HG03571 (cell line): Measurements from ENCODE around the gene FRAS1.
"Not testable (repeated sequence)": the region's sequence is repeated elsewhere in the genome, so short reads cannot be mapped to it uniquely, and the experiment has no call there.

Experiments used
- ATAC-seq: cut with Tn5 transposase; IDR thresholded peaks from one replicate; pipeline ENCODE4 v1.9.1; 2021; ENCODE audit not compliant: unreplicated experiment

Gene FRAS1

DNA sequence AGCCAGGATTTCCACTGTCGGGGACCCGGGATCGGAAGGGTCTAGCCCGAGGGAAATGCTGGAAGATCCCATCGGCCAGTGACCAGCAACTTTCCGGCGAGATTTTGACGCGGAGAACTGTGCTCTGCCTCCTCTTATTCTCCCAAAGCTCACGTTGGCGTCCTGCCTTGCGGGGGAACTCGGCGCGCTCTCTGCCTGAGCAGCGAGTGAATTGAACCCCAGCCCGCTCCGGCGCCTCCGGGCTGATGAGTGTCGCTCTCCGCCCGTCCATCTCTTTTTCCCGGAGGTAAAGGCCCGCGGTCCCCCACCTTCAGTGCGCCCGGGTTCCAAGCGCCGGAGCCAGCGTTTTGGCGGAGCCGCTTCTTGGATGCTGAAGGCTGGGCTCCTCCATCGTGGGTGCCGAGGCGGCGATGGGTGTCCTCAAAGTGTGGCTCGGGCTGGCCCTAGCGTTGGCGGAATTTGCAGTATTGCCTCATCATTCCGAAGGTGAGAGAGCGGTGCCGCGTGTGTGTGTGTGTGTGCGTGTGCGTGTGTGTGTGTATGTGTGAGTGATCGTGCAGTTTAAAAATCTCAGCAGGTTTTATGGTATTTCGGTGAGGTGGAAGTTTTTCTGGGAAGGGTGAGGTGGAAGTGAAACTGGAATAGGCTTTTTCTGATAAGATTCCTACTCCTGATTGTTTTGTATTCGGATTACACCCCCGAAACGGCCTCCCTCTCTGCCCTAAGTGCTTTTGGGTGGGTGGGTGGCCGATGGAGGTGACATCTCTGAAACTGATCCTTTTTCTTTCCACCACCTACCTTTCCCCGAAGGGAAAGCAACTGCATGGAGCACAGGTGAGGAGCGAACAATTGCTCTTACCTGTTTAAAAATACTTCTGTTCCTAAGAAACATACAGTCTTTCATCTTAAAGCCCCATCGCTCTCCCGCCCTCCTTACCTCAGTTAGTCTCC lies 752 bp downstream of the FRAS1 start:
- peak; percentile 28 for ATAC-seq

- no peak for ATAC-seq
Measured at GRCh38 chr4:78058591-78059523, 1.7 kb downstream of the FRAS1 start.

DNA sequence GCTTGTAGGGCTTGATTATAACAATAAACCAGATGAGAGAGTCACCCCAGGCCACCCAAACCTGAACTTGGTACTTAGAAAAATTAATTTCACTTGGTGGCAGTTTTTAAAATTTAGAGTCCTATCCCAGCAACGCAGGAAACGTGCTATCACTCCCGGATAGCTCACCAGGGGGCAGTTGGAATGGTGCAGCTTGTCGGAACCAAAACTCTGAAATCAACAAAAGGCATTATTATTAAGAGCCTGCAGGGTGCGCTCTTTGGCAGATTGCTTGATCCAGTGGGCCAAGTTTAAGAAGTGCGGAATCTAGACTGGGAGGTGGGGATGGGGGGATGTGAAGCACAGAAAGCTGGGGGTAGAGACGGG lies 2.4 kb downstream of the FRAS1 start:
- ATAC-seq, result no peak

- ATAC-seq, result no peak
Measured at GRCh38 chr4:78059938-78060337, 2.8 kb downstream of the FRAS1 start.

GRCh38 chr4:78061939-78062570 lies 4.9 kb downstream of the FRAS1 start:
- no peak for ATAC-seq

GRCh38 chr4:78065508-78066192 lies 8.5 kb downstream of the FRAS1 start:
- no peak for ATAC-seq

GRCh38 chr4:78068481-78068880 lies 11.4 kb downstream of the FRAS1 start:
- no peak for ATAC-seq

GRCh38 chr4:78069319-78069718 lies 12.2 kb downstream of the FRAS1 start:
- no peak for ATAC-seq

- no peak for ATAC-seq
Measured at GRCh38 chr4:78069859-78070258, 12.7 kb downstream of the FRAS1 start.

DNA sequence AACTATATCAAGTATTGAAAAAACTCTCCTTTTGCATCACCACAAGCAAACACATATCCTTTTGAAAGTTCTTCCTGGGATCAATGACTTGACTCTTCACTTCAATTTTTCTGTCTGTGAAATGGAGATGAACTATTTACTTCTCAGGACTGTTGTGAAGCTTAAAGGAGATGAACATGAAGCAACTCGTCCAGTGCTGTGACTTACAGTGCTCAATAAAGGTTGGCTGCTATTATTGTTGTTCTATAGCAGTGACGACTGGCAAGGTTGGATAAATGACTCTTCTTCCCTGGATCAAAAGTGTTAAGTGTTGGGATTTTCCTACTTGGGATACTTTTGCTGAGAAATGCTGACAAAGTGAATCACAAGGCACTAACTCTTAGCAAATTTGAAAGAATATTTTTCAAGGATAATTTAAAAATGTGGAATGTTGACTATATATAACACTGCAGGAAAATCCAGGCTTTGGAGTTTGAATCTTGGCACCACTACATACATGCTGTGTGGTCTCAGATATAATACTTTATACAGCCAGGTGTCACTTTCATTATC lies 13.7 kb downstream of the FRAS1 start:
- no peak for ATAC-seq

- ATAC-seq, result no peak
Measured at GRCh38 chr4:78074759-78075158, 17.6 kb downstream of the FRAS1 start.

DNA sequence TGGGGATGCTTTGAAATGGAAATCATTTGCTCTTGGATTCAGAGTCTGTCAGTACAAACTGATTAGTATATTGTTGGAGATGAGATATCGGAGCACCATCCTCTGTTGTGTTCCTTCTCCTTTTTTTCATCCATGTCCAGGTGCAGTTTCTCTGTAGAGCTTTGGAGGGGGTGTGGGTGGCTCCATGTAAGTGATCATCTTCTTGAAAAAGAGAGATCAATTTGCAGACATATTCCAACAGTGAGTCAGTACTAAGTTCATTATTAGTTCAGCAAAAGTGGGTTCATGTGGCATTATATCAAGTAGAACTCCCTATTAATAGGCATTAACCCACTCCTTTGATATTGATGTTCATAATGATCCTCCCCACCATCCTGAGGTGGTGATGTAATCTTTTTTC lies 18.9 kb downstream of the FRAS1 start:
- ATAC-seq, result no peak

GRCh38 chr4:78078101-78078500 lies 21.0 kb downstream of the FRAS1 start:
- no peak for ATAC-seq

DNA sequence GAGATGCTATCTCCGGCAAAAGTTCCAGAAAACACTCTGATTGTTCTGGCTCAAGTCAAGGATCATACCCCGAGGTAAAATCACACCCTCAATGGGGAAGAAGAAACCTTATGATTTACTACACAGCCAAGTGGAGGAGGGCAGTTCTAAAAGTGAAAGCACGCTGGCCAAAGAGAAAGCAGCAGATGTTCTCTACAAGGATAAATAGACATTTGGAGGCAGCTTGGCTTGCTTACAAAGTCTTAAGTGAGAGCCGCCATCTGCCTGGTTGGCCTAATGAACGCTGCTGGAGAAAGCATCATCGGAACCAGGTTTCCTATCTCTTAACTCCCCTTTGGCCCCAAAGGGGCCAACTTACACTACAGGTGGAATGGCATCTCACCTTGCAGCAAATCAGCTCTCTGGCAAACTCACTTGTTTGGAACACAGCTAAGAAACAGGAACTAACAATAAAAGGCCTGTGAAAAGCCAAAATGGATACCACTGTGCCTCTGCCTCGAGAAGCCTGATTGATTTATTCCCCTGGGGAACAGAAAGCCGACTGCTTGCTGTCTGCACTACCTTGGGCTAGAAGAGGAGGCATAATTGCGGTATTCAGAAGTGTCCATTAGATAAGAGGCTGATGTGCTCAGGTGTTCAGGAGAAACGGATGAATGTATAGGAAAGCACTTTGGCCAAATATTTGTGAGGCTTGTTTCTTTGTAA lies 22.8 kb downstream of the FRAS1 start:
- no peak for ATAC-seq

GRCh38 chr4:78081541-78081940 lies 24.4 kb downstream of the FRAS1 start:
- ATAC-seq, result no peak

DNA sequence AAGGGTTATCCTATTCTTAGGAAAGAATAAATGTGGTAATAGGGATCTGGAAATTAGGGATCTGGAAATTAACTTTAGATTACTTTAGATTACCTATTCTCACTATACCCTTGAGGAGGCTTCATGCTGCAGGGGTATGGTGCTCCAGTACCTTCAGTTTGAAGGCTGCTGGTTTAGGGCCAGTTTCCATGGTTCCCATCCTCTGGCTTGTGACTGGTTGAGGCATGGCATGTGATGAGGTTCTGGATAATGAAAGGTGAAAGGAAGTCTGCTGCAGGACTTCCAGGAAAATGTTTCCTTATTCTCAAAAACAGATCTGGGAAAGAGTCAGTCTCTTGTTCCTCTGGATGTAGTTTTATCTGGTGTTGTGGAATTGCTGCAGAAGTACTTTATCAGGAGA lies 25.9 kb downstream of the FRAS1 start:
- no peak for ATAC-seq

DNA sequence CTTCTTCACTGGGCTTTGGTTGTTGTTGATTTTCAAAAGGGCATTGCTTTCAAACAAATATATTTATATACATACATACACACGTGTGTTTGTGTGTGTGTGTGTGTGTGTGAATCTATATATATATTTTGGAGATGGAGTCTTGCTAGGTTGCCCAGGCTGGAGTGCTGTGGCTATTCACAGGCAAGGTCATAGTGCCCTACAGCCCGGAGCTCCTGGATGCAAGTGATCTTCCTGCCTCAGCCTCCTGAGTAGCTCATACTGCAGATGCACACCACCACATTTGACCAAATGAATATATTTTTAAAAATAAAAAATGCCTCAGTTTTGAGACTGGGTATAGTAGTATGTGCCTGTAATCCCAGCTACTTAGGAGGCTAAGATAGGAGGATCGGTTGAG lies 34.4 kb downstream of the FRAS1 start:
- no peak for ATAC-seq

DNA sequence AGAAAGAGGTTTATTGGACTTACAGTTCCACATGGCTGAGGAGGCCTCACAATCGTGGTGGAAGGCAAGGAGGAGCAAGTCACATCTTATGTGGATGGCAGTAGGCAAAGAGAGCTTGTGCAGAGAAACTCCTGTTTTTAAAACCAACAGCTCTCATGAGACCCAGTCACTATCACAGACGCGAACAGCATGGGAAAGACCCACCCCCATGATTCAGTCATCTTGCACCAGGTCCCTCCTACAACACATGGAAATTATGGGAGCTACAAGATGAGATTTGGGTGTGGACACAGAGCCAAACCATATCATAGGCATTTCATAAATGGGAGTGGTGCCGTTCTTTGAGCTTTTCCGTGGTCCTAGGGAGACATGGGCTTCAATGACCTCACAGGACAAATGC lies 35.2 kb downstream of the FRAS1 start:
- ATAC-seq, result not testable (repeated sequence)

GRCh38 chr4:78092850-78093249 lies 35.7 kb downstream of the FRAS1 start:
- no peak for ATAC-seq

DNA sequence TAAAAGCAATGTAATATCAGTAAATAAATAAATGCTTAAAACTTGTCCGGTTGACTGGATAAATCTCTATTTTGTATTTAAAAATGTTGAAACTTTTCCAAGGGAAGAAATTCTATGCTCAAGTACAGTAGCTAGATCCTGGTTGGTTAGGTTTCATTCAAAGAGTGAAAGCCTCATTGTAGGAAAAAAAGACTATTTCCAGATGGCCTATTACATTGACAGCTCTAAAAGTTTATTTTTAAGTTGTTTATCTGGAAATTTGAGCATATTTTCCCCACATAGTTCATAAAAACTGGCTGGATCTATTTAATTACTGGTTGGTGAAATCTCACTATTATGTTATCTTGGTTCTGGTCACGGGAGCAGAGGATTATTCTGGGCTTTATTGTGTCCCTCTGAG lies 38.0 kb downstream of the FRAS1 start:
- no peak for ATAC-seq
